Measurements from ENCODE around the gene PLEKHJ1. TPM values are rescaled to one million over a fixed set of nuclear protein-coding genes. Genes with fewer than 3 reads are reported as not detected.
A peak's percentile ranks its signal among the peaks of the same experiment; 100 is the strongest.

The PLEKHJ1 gene
- polyA plus RNA-seq, 2 of the 4 experiments (the other 2 are of a cell fraction), result 19.9 to 33.9 TPM

- peaks cover 52% of the 10 kb centered on the region for H3K4me1 ChIP-seq
- DNase-seq (ENCODE audit: low read depth in 1 of 2, low spot score in 1 of 2) (no peak), ATAC-seq (no peak), FAIRE-seq (no peak)
- ChIA-PET CTCF (interaction anchor here (0.6 to 1.5 kb wide), 2 partner anchors 18 to 665 kb away, joined by 3 to 4 read pairs; no protein-coding TSS in a partner anchor), POLR2A (no interaction called here)
- peak overlapping the region in 1 of 2 experiments; percentile 7; a peak in 1 of 6 replicates for H3K27ac ChIP-seq
- 70% methylated on average over 2 of the region's 12 CpGs for WGBS (ENCODE audit: missing lambda C conversion rate)
- H3K4me3 ChIP-seq, result no peak overlapping the region
- no peak overlapping the region for H3K4me2 ChIP-seq
- H3K9me3 ChIP-seq, result no peaks in the 10 kb centered on the region
- TF ChIP-seq POLR2A (IDR thresholded peaks at IDR 0.05; ENCODE audit: low read length) (no peak), HDAC2 (IDR thresholded peaks at IDR 0.05) (no peak), NFE2L2 (conservative IDR thresholded peaks at IDR 0.05; ENCODE audit: low read length) (no peak), CEBPB (IDR thresholded peaks at IDR 0.05) (no peak), HES2 (IDR thresholded peaks at IDR 0.05) (no peak), SMC3 (IDR thresholded peaks at IDR 0.05) (no peak), ZC3H11A (IDR thresholded peaks at IDR 0.05) (no peak), POLR2AphosphoS2 (conservative IDR thresholded peaks at IDR 0.05; ENCODE audit: low read length) (no peak), E2F6 (IDR thresholded peaks at IDR 0.05; ENCODE audit: borderline replicate concordance, low read depth) (no peak), PHF8 (IDR thresholded peaks at IDR 0.05; ENCODE audit: borderline replicate concordance, low read depth) (no peak), FOSB (CRISPR knock-in tag; IDR thresholded peaks at IDR 0.05) (no peak), NR3C1 (IDR thresholded peaks at IDR 0.05) (no peak), HOXB5 (CRISPR knock-in tag; IDR thresholded peaks at IDR 0.05) (no peak), EP300 (IDR thresholded peaks at IDR 0.05) (no peak), ZFP36 (IDR thresholded peaks at IDR 0.05; ENCODE audit: borderline replicate concordance, partially characterized antibody) (no peak)
Observed at GRCh38 chr19:2244125-2244411, 7.9 kb upstream of the PLEKHJ1 start.

GRCh38 chr19:2243274-2244124, 7.4 kb upstream of the PLEKHJ1 start:
- Histone ChIP-seq H3K9me3 (no peaks in the 10 kb centered on the region), H3K4me2 (no peak overlapping the region), H3K27ac (peak overlapping the region in 1 of 2 experiments; percentile 7; a peak in 1 of 6 replicates), H3K4me3 (no peak overlapping the region), H3K4me1 (peaks cover 57% of the 10 kb centered on the region)
- FAIRE-seq (no peak), DNase-seq (ENCODE audit: low read depth in 1 of 2, low spot score in 1 of 2) (no peak), ATAC-seq (peak in 1 of 2 experiments; percentile 6; a peak in 2 of 6 replicates)
- CTCF ChIA-PET, result interaction anchor here (1.5 kb wide), 1 partner anchor 19 kb away, joined by 4 read pairs; no protein-coding TSS in a partner anchor
- no peak for TF ChIP-seq EHMT2 (IDR thresholded peaks at IDR 0.05; ENCODE audit: low read depth)
- POLR2A ChIA-PET, result interaction anchor here (0.5 kb wide), 1 partner anchor 82 kb away, joined by 6 read pairs; no protein-coding TSS in a partner anchor
- 69% methylated on average over 20 of the region's 32 CpGs for WGBS (ENCODE audit: missing lambda C conversion rate)

- ATAC-seq (no peak), FAIRE-seq (no peak), DNase-seq (ENCODE audit: low read depth in 1 of 2, low spot score in 1 of 2) (no peak)
- Histone ChIP-seq H3K4me3 (no peak overlapping the region), H3K4me1 (peaks cover 64% of the 10 kb centered on the region), H3K4me2 (no peak overlapping the region), H3K9me3 (no peaks in the 10 kb centered on the region), H3K27ac (no peak overlapping the region)
- ChIA-PET CTCF (interaction anchor here (1.5 kb wide), 1 partner anchor 19 kb away, joined by 4 read pairs; no protein-coding TSS in a partner anchor), POLR2A (no interaction called here)
- WGBS (ENCODE audit: missing lambda C conversion rate), result 80% methylated on average over 8 of the region's 8 CpGs
- TF ChIP-seq ZSCAN20 (CRISPR knock-in tag; IDR thresholded peaks at IDR 0.05) (no peak), MAFK (IDR thresholded peaks at IDR 0.05; ENCODE audit: partially characterized antibody) (no peak), ZFP36 (IDR thresholded peaks at IDR 0.05; ENCODE audit: borderline replicate concordance, partially characterized antibody) (peak; percentile 81), ESRRA (IDR thresholded peaks at IDR 0.05; ENCODE audit: borderline replicate concordance, low read length) (no peak), PHF8 (IDR thresholded peaks at IDR 0.05; ENCODE audit: borderline replicate concordance, low read depth) (no peak)
Observed at GRCh38 chr19:2242816-2243215, 6.7 kb upstream of the PLEKHJ1 start.

GRCh38 chr19:2242092-2242537, 6.0 kb upstream of the PLEKHJ1 start:
- H3K4me3 ChIP-seq, result no peak overlapping the region
- H3K4me2 ChIP-seq, result no peak overlapping the region
- 78% methylated on average over 7 of the region's 12 CpGs for WGBS (ENCODE audit: missing lambda C conversion rate)
- FAIRE-seq (no peak), DNase-seq (ENCODE audit: low read depth in 1 of 2, low spot score in 1 of 2) (no peak), ATAC-seq (no peak)
- peaks cover 63% of the 10 kb centered on the region for H3K4me1 ChIP-seq
- no peak overlapping the region for H3K27ac ChIP-seq
- ChIA-PET POLR2A (interaction anchor here (0.5 kb wide), 2 partner anchors 30 to 354 kb away, joined by 3 read pairs; no protein-coding TSS in a partner anchor), CTCF (no interaction called here)
- no peaks in the 10 kb centered on the region for H3K9me3 ChIP-seq
- TF ChIP-seq ZNF302 (CRISPR knock-in tag; IDR thresholded peaks at IDR 0.05) (no peak), FOSL2 (IDR thresholded peaks at IDR 0.05) (no peak), FOSL2 (CRISPR knock-in tag; IDR thresholded peaks at IDR 0.05) (no peak), CTCF (IDR thresholded peaks at IDR 0.05) (no peak), REST (IDR thresholded peaks at IDR 0.05) (no peak), NR3C1 (IDR thresholded peaks at IDR 0.05) (no peak), TFCP2L1 (CRISPR knock-in tag; IDR thresholded peaks at IDR 0.05) (no peak), ZSCAN20 (CRISPR knock-in tag; IDR thresholded peaks at IDR 0.05) (no peak)

Measured in A549 (cell line).